WI38 (cell line): Measurements from ENCODE around the gene ZNF143.
A peak's percentile ranks its signal among the peaks of the same experiment; 100 is the strongest.
"Not testable (repeated sequence)": the region's sequence is repeated elsewhere in the genome, so short reads cannot be mapped to it uniquely, and the experiment has no call there.

Source experiments
- H3K4me3 ChIP-seq: 2 replicates; pipeline ENCODE4 v1.5.1; 2011; ENCODE audit warnings: low read depth, mild to moderate bottlenecking, control low read depth, low read length
- TF ChIP-seq, protein P1 (sequence below): IDR thresholded peaks from 2 replicates; pipeline ENCODE4 v1.5.1; 2012; ENCODE audit warnings: low read depth, mild to moderate bottlenecking, control low read depth, low read length

Gene ZNF143

DNA sequence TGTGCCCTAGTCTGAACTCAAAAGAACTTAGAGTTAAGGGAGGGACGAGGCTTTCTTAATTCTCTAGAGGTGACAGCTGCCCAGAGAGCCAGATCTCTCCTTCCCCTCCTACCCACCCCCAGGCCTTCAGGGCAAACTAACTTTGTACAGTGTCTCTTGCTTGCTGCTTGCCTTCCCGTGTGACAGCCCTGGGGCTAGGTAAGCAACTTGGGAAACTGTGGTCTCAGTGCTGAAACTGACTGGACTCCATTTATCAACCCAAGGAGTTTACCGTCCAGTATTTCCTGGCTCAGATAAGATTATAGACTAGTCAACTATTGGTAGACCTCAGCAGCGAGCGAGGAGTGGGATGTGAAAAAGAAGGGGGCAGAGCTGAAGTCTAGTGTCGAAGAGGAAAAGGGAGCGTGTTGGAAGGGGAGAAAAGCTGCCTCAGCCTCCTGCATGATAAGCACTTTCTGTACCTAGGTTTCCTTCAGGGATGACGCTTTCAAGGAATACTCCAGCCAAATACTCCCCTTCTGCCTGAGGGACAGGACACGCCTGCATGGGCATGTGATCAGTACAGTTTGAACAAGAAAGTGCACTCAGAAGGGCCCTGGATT lies 69.3 kb downstream of the ZNF143 start:
- TF ChIP-seq, protein P1, sequence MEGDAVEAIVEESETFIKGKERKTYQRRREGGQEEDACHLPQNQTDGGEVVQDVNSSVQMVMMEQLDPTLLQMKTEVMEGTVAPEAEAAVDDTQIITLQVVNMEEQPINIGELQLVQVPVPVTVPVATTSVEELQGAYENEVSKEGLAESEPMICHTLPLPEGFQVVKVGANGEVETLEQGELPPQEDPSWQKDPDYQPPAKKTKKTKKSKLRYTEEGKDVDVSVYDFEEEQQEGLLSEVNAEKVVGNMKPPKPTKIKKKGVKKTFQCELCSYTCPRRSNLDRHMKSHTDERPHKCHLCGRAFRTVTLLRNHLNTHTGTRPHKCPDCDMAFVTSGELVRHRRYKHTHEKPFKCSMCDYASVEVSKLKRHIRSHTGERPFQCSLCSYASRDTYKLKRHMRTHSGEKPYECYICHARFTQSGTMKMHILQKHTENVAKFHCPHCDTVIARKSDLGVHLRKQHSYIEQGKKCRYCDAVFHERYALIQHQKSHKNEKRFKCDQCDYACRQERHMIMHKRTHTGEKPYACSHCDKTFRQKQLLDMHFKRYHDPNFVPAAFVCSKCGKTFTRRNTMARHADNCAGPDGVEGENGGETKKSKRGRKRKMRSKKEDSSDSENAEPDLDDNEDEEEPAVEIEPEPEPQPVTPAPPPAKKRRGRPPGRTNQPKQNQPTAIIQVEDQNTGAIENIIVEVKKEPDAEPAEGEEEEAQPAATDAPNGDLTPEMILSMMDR: no peak
- H3K4me3 ChIP-seq: no peak overlapping the region

GRCh38 chr11:9530901-9531625 lies 70.3 kb downstream of the ZNF143 start:
- TF ChIP-seq, protein P1: no peak
- no peak overlapping the region for H3K4me3 ChIP-seq

GRCh38 chr11:9533058-9533457 lies 72.2 kb downstream of the ZNF143 start:
- no peak overlapping the region for H3K4me3 ChIP-seq
- TF ChIP-seq, protein P1: no peak

- TF ChIP-seq, protein P1: no peak
- no peak overlapping the region for H3K4me3 ChIP-seq
Observed at GRCh38 chr11:9533736-9534473, 73.1 kb downstream of the ZNF143 start.

GRCh38 chr11:9535189-9535781 lies 74.5 kb downstream of the ZNF143 start:
- no peak overlapping the region for H3K4me3 ChIP-seq
- TF ChIP-seq, protein P1: peak; percentile 88

DNA sequence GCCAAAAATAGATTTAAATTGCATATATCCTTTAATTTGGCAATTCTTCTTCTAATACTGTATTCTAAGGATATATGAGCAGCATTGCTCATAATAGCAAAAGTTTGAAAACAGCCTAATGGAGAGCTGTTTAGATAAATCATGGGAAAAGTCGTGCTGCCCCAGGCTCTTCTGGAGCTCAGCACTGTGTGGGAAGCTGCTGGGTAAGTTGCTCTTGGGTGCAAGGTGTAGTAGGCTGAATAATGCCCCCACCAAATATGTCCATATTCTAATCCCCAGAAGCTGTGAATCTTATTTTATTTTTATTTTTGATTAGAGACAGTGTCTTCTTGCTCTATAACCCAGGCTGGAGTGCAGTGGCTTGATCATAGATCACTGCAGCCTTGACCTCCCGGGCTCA lies 77.7 kb downstream of the ZNF143 start:
- TF ChIP-seq, protein P1: no peak
- H3K4me3 ChIP-seq: no peak overlapping the region

GRCh38 chr11:9549216-9549615 lies 88.4 kb downstream of the ZNF143 start:
- not testable (repeated sequence) for H3K4me3 ChIP-seq
